K562 (cell line): ENCODE measurements around the gene CLCNKB.

Experiments used
- BRCA1 ChIP-seq, 2 experiments: fragments of 450-650 bp in 1 of 2; sonication (generic) in 1 of 2; formaldehyde crosslinking in 1 of 2; IDR thresholded peaks; 2 replicates each; pipeline versions ENCODE4 v1.5.0 to v1.6.1; 2017 to 2020; ENCODE audit warnings: mild to moderate bottlenecking in 1 of 2, missing genetic modification reagents in 1 of 2
- CHD1 ChIP-seq: fragments of 200-600 bp; sonication (generic); IDR thresholded peaks from one replicate; pipeline ENCODE4 v1.6.1; 2012; ENCODE audit warnings: mild to moderate bottlenecking, moderate library complexity, low read length, inconsistent platforms
- E2F3 ChIP-seq: fragments of 250-450 bp; sonication (Bioruptor Pico); IDR thresholded peaks from 2 replicates; pipeline ENCODE4 v1.4.0; 2020; ENCODE audit warnings: mild to moderate bottlenecking
- GATA2 ChIP-seq: sonication (generic); formaldehyde crosslinking; IDR thresholded peaks from 2 replicates; pipeline ENCODE4 v1.4.0; 2020; ENCODE audit warnings: mild to moderate bottlenecking, missing genetic modification reagents
- KLF10 ChIP-seq: fragments of 250-450 bp; sonication (Bioruptor Pico); IDR thresholded peaks from 2 replicates; pipeline ENCODE4 v1.6.1; 2021; ENCODE audit warnings: matching md5 sums
- KLF6 ChIP-seq: fragments of 250-450 bp; sonication (Bioruptor Pico); IDR thresholded peaks from 2 replicates; pipeline ENCODE4 v1.4.0; 2020; ENCODE audit warnings: mild to moderate bottlenecking, moderate library complexity, borderline replicate concordance
- POLR2AphosphoS5 ChIP-seq: IDR thresholded peaks from 2 replicates; pipeline ENCODE4 v1.6.1; 2011; ENCODE audit warnings: mild to moderate bottlenecking, low read depth, low read length, moderate library complexity; ENCODE audit not compliant: control insufficient read depth, insufficient read depth
- RAD51 ChIP-seq: fragments of 450-650 bp; IDR thresholded peaks from 2 replicates; pipeline ENCODE4 v1.7.1; 2016; ENCODE audit warnings: low read depth, mild to moderate bottlenecking, borderline replicate concordance
- SETDB1 ChIP-seq: IDR thresholded peaks from one replicate; pipeline ENCODE4 v1.6.1; 2012; ENCODE audit warnings: low read length, control low read depth, inconsistent platforms
- TCF7L2 ChIP-seq: fragments of 150-350 bp; IDR thresholded peaks from 2 replicates; pipeline ENCODE4 v1.6.1; 2016; ENCODE audit warnings: low read depth, mild to moderate bottlenecking, low read length, moderate library complexity
- ZBTB11 ChIP-seq, 3 experiments: fragments of 200-800 bp in 1 of 3; fragments of 250-450 bp in 1 of 3; fragments of 450-650 bp in 1 of 3; sonication (Bioruptor Pico) in 1 of 3; sonication (Bioruptor generic) in 1 of 3; formaldehyde crosslinking in 1 of 3; IDR thresholded peaks; 2 replicates each; pipeline versions ENCODE4 v1.6.1 to v1.8.0; 2016 to 2022; ENCODE audit warnings: mild to moderate bottlenecking in 2 of 3, missing genetic modification characterization in 2 of 3, missing compliant biosample characterization in 1 of 3, moderate library complexity in 1 of 3
- ZNF263 ChIP-seq: sonication (generic); formaldehyde crosslinking; IDR thresholded peaks from 2 replicates; pipeline ENCODE4 v1.8.0; 2022; ENCODE audit warnings: mild to moderate bottlenecking, missing genetic modification reagents, borderline replicate concordance
- ZNF717 ChIP-seq: fragments of 250-450 bp; sonication (Bioruptor Pico); IDR thresholded peaks from 2 replicates; pipeline ENCODE4 v1.5.0; 2021
- TF ChIP-seq, protein P1 (sequence below): IDR thresholded peaks from 2 replicates; pipeline ENCODE4 v1.6.1; 2016; ENCODE audit warnings: missing genetic modification characterization, missing compliant biosample characterization

- TF ChIP-seq KLF6 (CRISPR knock-in tag) = no peak
- no peak for TF ChIP-seq RAD51
- no peak for TF ChIP-seq BRCA1 (IDR thresholded peaks at IDR 0.05)
- TF ChIP-seq BRCA1 (CRISPR knock-in tag; IDR thresholded peaks at IDR 0.05) = no peak
- TF ChIP-seq SETDB1 = no peak
- no peak for TF ChIP-seq CHD1
- TF ChIP-seq TCF7L2 = no peak
- TF ChIP-seq ZNF263 = no peak
- TF ChIP-seq, protein P1, sequence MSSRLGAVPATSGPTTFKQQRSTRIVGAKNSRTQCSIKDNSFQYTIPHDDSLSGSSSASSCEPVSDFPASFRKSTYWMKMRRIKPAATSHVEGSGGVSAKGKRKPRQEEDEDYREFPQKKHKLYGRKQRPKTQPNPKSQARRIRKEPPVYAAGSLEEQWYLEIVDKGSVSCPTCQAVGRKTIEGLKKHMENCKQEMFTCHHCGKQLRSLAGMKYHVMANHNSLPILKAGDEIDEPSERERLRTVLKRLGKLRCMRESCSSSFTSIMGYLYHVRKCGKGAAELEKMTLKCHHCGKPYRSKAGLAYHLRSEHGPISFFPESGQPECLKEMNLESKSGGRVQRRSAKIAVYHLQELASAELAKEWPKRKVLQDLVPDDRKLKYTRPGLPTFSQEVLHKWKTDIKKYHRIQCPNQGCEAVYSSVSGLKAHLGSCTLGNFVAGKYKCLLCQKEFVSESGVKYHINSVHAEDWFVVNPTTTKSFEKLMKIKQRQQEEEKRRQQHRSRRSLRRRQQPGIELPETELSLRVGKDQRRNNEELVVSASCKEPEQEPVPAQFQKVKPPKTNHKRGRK (tag) = no peak
- no peak for TF ChIP-seq POLR2AphosphoS5
- TF ChIP-seq ZNF717 (CRISPR knock-in tag) = no peak
- TF ChIP-seq E2F3 (CRISPR knock-in tag) = no peak
- TF ChIP-seq ZBTB11 (CRISPR knock-in tag; IDR thresholded peaks at IDR 0.05) = no peak
- TF ChIP-seq GATA2 (CRISPR knock-in tag) = no peak
- TF ChIP-seq KLF10 (CRISPR knock-in tag) = no peak
Measured at GRCh38 chr1:16101623-16102022, 58.0 kb downstream of the CLCNKB start.
